Kidney (tissue), 14 donors: ENCODE data around the gene ACAD9. TPM values are rescaled to one million over a fixed set of nuclear protein-coding genes. Genes with fewer than 3 reads are reported as not detected.

Experiments
- DNase-seq, 5 donors: peaks; one replicate each; pipeline ENCODE4 v3.0.0-alpha.2; 2013 to 2020
- FAIRE-seq: peaks from 2 replicates; lab custom pipeline; 2012; peaks lifted over from hg19 to GRCh38; lab: Jason Lieb, UNC
- H3K27ac ChIP-seq, 2 donors: one replicate each; pipeline ENCODE4 v1.7.0; 2013; ENCODE audit warnings: low read depth in 2 of 2, low read length in 2 of 2, inconsistent platforms in 1 of 2
- H3K27me3 ChIP-seq: one replicate; pipeline ENCODE4 v1.7.1; 2013; ENCODE audit warnings: low read length, inconsistent platforms; ENCODE audit not compliant: control insufficient read depth, insufficient read depth
- H3K36me3 ChIP-seq, 3 donors: one replicate each; pipeline versions ENCODE4 v1.7.0 to v1.7.1; 2013; ENCODE audit warnings: low read length in 3 of 3, control low read depth in 1 of 3, inconsistent platforms in 1 of 3; ENCODE audit not compliant: insufficient read depth in 3 of 3, control insufficient read depth in 2 of 3
- H3K4me1 ChIP-seq, 3 donors: one replicate each; pipeline versions ENCODE4 v1.7.0 to v1.7.1; 2013; ENCODE audit warnings: low read length in 3 of 3, inconsistent platforms in 1 of 3, low read depth in 1 of 3; ENCODE audit not compliant: control insufficient read depth in 2 of 3, insufficient read depth in 2 of 3
- H3K4me3 ChIP-seq, 3 donors: one replicate each; pipeline versions ENCODE4 v1.7.0 to v1.8.1; 2013; ENCODE audit warnings: low read length in 3 of 3, control low read depth in 1 of 3, inconsistent platforms in 1 of 3
- H3K9ac ChIP-seq, 3 donors: one replicate each; pipeline versions ENCODE4 v1.7.0 to v1.7.1; 2013; ENCODE audit warnings: low read length in 3 of 3, control low read depth in 1 of 3, inconsistent platforms in 1 of 3
- H3K9me3 ChIP-seq, 3 donors: one replicate each; pipeline versions ENCODE4 v1.7.0 to v1.7.1; 2013; ENCODE audit warnings: low read length in 3 of 3, control low read depth in 1 of 3, inconsistent platforms in 1 of 3; ENCODE audit not compliant: control insufficient read depth in 2 of 3, insufficient read depth in 1 of 3
- intact Hi-C: fragments of 100-400 bp; cut with DNase I; formaldehyde crosslinking; loops from one replicate; pipeline ENCODE4 v1.11.1; 2022
- polyA plus RNA-seq: library from polyadenylated mRNA; stranded (reverse); fragments of 350-450 nt; fragmentation: Illumina TruSeq; extraction: RNeasy Lipid Tissue Mini Kit (QIAGEN cat#74804); gene quantifications from one replicate; pipeline ENCODE4 v1.2.3, GENCODE V29; 2014; ENCODE audit warnings: low read depth, low replicate concordance; ENCODE audit not compliant: insufficient read depth
- total RNA-seq: library from RNA; stranded (reverse); fragmentation: NEBNext Ultra II Directional; extraction: Animal tissue kit (Norgen Biotek cat#: 25700); gene quantifications from one replicate; pipeline ENCODE4 v1.2.1, GENCODE V29; 2021
- TF ChIP-seq, protein P1 (sequence below): IDR thresholded peaks from 3 replicates; pipeline ENCODE4 v1.5.1; 2012; ENCODE audit warnings: mild to moderate bottlenecking, moderate library complexity, borderline replicate concordance; ENCODE audit not compliant: insufficient read depth; ENCODE audit errors: extremely low read depth
- donor health status: control.
- donor health status: control.
- donor health status: control.
- donor health status: control.
- donor health status: control.
- donor health status: DM: yes; HTN: yes; CAD: no.
- donor health status: Normal renal cell carcinoma (clear cell type).

The ACAD9 gene
- total and polyA plus RNA-seq, 2 donors from 2014 or later: 36.2 to 50.2 TPM

DNA sequence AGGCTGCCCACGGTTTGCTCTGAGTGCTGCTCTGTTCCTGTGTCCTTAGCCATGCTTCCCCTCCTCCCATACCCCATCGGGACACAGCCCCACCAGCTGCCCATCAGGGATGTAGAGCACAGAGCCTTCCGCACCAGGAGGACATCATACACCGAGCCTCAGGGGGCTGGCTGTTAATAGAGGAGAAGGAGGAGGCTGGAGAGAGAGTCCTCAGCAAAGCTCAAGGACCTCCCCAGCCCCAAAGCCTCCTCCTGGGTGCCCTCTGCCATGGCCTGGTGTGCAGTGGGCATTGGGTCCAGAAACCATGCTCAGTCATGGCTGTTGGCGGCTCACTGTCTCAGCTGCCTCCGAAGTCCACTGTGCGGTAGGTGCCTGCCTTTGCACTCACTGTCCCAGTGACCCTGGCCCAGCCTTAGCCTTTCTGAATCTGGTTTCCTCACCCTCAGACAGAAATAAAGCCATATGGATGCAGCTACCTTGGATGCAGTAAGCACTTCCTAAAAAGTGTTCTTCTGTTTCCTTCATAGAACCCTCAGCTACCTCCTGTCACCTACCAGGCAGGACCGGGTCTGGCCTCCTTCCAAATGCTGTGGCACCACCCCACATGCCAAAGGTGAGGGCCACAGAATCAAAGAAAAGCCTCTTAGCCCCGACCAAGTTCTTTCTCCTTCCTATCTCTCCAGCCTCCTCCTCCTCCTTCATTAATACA, 53.9 kb downstream of the ACAD9 start:
- peaks cover 0 to 4% (median 0%) of the 10 kb centered on the region in 3 donors for H3K4me1 ChIP-seq
- H3K36me3 ChIP-seq: no peaks in the 10 kb centered on the region
- TF ChIP-seq, protein P1, sequence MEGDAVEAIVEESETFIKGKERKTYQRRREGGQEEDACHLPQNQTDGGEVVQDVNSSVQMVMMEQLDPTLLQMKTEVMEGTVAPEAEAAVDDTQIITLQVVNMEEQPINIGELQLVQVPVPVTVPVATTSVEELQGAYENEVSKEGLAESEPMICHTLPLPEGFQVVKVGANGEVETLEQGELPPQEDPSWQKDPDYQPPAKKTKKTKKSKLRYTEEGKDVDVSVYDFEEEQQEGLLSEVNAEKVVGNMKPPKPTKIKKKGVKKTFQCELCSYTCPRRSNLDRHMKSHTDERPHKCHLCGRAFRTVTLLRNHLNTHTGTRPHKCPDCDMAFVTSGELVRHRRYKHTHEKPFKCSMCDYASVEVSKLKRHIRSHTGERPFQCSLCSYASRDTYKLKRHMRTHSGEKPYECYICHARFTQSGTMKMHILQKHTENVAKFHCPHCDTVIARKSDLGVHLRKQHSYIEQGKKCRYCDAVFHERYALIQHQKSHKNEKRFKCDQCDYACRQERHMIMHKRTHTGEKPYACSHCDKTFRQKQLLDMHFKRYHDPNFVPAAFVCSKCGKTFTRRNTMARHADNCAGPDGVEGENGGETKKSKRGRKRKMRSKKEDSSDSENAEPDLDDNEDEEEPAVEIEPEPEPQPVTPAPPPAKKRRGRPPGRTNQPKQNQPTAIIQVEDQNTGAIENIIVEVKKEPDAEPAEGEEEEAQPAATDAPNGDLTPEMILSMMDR: no peak
- no peak overlapping the region for H3K4me3 ChIP-seq
- no peak overlapping the region for H3K27ac ChIP-seq
- no peaks in the 10 kb centered on the region for H3K27me3 ChIP-seq
- DNase-seq (no peak), FAIRE-seq (no peak)
- H3K9ac ChIP-seq: no peak overlapping the region
- H3K9me3 ChIP-seq: no peaks in the 10 kb centered on the region
- intact Hi-C loops: no loop called here

DNA sequence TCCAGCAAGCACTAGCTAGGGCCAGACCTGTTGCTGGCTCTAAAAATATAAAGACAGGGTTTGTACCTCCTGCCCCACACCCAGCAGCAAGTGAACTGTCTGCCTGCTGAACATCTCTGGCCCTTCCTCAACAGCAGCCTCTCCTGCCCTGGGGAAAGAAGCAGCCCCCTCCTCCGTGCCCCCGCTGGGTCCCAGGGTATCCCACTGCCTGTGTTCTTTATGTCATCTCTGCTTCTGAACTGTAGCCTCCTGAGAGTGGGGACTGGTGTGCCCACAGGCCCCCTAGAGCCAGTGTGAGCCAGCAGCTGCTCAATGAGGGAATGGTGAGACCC, 54.5 kb downstream of the ACAD9 start:
- H3K27ac ChIP-seq: no peak overlapping the region
- H3K4me3 ChIP-seq: no peak overlapping the region
- no peaks in the 10 kb centered on the region for H3K9me3 ChIP-seq
- intact Hi-C loops: no loop called here
- no peaks in the 10 kb centered on the region for H3K36me3 ChIP-seq
- H3K4me1 ChIP-seq: peaks cover 0 to 4% (median 0%) of the 10 kb centered on the region in 3 donors
- DNase-seq (no peak), FAIRE-seq (no peak)
- H3K27me3 ChIP-seq: no peaks in the 10 kb centered on the region
- TF ChIP-seq, protein P1: no peak
- H3K9ac ChIP-seq: no peak overlapping the region

DNA sequence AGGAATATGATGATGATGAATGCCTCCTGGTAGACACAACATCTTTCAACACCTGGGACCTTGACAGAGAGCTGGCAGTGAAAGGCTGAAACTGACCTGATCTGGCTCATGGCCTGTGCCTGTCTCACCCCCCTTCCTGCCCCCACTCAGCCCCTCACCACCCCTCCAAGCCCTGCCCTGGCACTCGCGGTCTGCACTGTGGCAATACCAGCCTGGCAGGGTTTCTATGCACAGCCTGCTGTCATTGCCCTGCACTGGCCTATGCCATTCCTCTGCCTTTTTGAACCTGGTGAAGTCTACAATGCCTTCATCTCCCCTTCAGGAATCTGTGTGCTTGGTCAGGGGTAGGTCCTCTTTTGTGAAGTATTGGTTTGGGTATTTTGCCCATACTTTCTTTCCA, 56.5 kb downstream of the ACAD9 start:
- H3K4me1 ChIP-seq: peaks cover 0 to 4% (median 0%) of the 10 kb centered on the region in 3 donors
- no peak for DNase-seq
- no peak overlapping the region for H3K27ac ChIP-seq
- H3K4me3 ChIP-seq: no peak overlapping the region
- TF ChIP-seq, protein P1: no peak
- FAIRE-seq: no peak
- H3K9me3 ChIP-seq: no peaks in the 10 kb centered on the region
- intact Hi-C loops: no loop called here
- no peak overlapping the region for H3K9ac ChIP-seq
- no peaks in the 10 kb centered on the region for H3K27me3 ChIP-seq
- no peaks in the 10 kb centered on the region for H3K36me3 ChIP-seq
